SK-N-SH (cell line): ENCODE data around the gene SND1.

Source experiments
- MXI1 ChIP-seq: IDR thresholded peaks from 2 replicates; pipeline ENCODE4 v1.6.1; 2012; ENCODE audit warnings: mild to moderate bottlenecking, low read depth, low read length, improper control_type of control experiment
- TF ChIP-seq, protein P1 (sequence below): IDR thresholded peaks from 2 replicates; pipeline ENCODE4 v1.4.0; 2012; ENCODE audit warnings: low read depth
- TF ChIP-seq, protein P2 (sequence below): fragments of 200-600 bp; sonication (generic); IDR thresholded peaks from 2 replicates; pipeline ENCODE4 v1.6.1; 2017; ENCODE audit warnings: antibody characterized with exemption, mild to moderate bottlenecking, moderate library complexity

DNA sequence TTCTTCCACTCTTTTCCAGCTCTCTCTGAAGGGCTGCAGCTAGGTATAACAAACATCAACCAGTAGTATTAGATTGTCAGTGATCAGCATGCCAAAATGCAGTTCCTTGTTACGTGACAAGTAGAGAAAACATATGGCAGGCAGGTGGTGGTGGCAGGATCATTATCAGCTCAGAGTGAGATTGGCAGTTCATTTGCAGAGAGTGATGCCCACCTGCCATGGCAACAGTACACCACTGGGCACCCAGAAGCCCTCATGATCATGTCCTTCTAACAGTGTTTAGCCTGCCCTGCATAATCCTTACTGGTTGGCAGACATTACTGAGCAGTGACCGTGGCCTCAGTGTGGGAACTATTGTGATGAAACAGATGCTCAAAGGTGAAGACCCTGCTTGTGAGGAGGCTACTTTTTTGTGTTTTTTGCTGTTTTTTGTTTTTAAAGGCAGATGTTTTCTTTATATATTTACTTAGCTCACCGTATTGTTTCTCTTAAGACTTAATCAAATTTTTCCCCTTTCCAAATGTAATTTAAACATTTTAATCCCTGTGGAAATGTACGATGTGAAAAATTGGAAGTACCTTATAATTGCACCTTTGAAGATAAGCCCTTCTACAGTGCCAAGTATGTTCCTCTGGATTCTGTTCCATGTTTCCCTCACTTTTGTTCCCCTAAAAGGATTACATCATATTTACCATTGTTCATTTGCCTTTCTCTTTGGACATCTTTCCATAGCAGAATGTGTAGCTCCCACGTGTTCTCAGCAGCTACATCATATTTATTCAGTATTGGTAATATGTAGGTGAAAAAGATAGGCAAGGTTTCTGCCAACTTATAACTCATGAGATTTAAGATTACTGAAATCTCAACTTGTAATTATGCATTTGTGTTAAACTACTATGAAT lies 179.6 kb downstream of the SND1 start:
- TF ChIP-seq, protein P1, sequence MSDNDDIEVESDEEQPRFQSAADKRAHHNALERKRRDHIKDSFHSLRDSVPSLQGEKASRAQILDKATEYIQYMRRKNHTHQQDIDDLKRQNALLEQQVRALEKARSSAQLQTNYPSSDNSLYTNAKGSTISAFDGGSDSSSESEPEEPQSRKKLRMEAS: no peak
- TF ChIP-seq, protein P2, sequence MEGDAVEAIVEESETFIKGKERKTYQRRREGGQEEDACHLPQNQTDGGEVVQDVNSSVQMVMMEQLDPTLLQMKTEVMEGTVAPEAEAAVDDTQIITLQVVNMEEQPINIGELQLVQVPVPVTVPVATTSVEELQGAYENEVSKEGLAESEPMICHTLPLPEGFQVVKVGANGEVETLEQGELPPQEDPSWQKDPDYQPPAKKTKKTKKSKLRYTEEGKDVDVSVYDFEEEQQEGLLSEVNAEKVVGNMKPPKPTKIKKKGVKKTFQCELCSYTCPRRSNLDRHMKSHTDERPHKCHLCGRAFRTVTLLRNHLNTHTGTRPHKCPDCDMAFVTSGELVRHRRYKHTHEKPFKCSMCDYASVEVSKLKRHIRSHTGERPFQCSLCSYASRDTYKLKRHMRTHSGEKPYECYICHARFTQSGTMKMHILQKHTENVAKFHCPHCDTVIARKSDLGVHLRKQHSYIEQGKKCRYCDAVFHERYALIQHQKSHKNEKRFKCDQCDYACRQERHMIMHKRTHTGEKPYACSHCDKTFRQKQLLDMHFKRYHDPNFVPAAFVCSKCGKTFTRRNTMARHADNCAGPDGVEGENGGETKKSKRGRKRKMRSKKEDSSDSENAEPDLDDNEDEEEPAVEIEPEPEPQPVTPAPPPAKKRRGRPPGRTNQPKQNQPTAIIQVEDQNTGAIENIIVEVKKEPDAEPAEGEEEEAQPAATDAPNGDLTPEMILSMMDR: no peak
- peak; percentile 11; the same call in 1 of the 2 replicates for TF ChIP-seq MXI1
